PC-3 (cell line): ENCODE measurements around the gene MCTP2. TPM values are rescaled to one million over a fixed set of nuclear protein-coding genes. Genes with fewer than 3 reads are reported as not detected.

Experiments
- ATAC-seq: fragments of 200-7000 bp; cut with Tn5 transposase; 2 replicates; pipeline ENCODE4 v1.9.1; 2020; ENCODE audit warnings: mild to moderate bottlenecking, moderate library complexity
- BruUV-seq: library from RNA; stranded (reverse); fragments of 400-500 nt; replicated peaks from 2 replicates; lab custom pipeline; 2021; lab: Mats Ljungman, UMichigan
- CTCF ChIA-PET: fragments of 300-600 bp; sonication (Branson Sonifier 250); formaldehyde crosslinking; loops from one replicate; lab custom pipeline; 2022; ENCODE audit warnings: antibody characterized with exemption; lab: Charles Lee
- POLR2A ChIA-PET: fragments of 300-600 bp; sonication (Branson Sonifier 250); formaldehyde crosslinking; loops from one replicate; lab custom pipeline; 2022; ENCODE audit warnings: antibody characterized with exemption; ENCODE audit not compliant: unreplicated experiment; lab: Charles Lee
- DNase-seq: peaks from one replicate; pipeline ENCODE4 v3.0.0-alpha.2; 2015
- H2AFZ ChIP-seq: fragments of 300-600 bp; sonication (generic); 2 replicates; pipeline ENCODE4 v1.6.0; 2016; ENCODE audit warnings: antibody characterized with exemption, low read length
- H3F3A ChIP-seq: fragments of 300-600 bp; sonication (generic); one replicate; pipeline ENCODE4 v1.6.0; 2017; ENCODE audit warnings: antibody characterized with exemption, low read length, control low read depth, mild to moderate bottlenecking; ENCODE audit not compliant: unreplicated experiment
- H3K27ac ChIP-seq: fragments of 300-600 bp; sonication (generic); 2 replicates; pipeline ENCODE4 v1.5.1; 2016; ENCODE audit warnings: mild to moderate bottlenecking, low read length
- H3K27me3 ChIP-seq: fragments of 300-600 bp; sonication (generic); 2 replicates; pipeline ENCODE4 v1.6.1; 2016; ENCODE audit warnings: low read length, mixed read lengths
- H3K36me3 ChIP-seq: fragments of 300-600 bp; sonication (generic); 2 replicates; pipeline ENCODE4 v1.6.1; 2016; ENCODE audit warnings: low read depth, mixed run types, low read length, mixed read lengths
- H3K4me1 ChIP-seq: fragments of 300-600 bp; sonication (generic); 2 replicates; pipeline ENCODE4 v1.5.1; 2016; ENCODE audit warnings: low read length; ENCODE audit not compliant: insufficient read depth
- H3K4me2 ChIP-seq: fragments of 300-600 bp; sonication (generic); 2 replicates; pipeline ENCODE4 v1.6.0; 2016; ENCODE audit warnings: low read length
- H3K4me3 ChIP-seq: fragments of 300-600 bp; sonication (generic); 2 replicates; pipeline ENCODE4 v1.5.1; 2016; ENCODE audit warnings: mild to moderate bottlenecking, low read length, mixed read lengths
- H3K79me2 ChIP-seq: fragments of 300-600 bp; sonication (generic); 2 replicates; pipeline ENCODE4 v1.6.1; 2017; ENCODE audit warnings: low read length, mixed read lengths
- H3K9ac ChIP-seq: fragments of 300-600 bp; sonication (generic); 2 replicates; pipeline ENCODE4 v1.6.0; 2016; ENCODE audit warnings: mild to moderate bottlenecking, low read length
- H3K9me2 ChIP-seq: fragments of 300-600 bp; sonication (generic); replicated peaks from 2 replicates; pipeline ENCODE4 v1.6.1; 2016; ENCODE audit warnings: mixed run types, low read length, mixed read lengths
- H3K9me3 ChIP-seq: fragments of 300-600 bp; sonication (generic); 2 replicates; pipeline ENCODE4 v1.6.1; 2016; ENCODE audit warnings: low read length, mixed read lengths
- H4K20me1 ChIP-seq: fragments of 300-600 bp; sonication (generic); 2 replicates; pipeline ENCODE4 v1.6.1; 2016; ENCODE audit warnings: low read length, mixed read lengths
- EZH2 ChIP-seq: fragments of 300-600 bp; sonication (generic); IDR thresholded peaks from one replicate; pipeline ENCODE4 v1.6.1; 2017; ENCODE audit warnings: antibody characterized with exemption, mild to moderate bottlenecking, low read length; ENCODE audit not compliant: unreplicated experiment
- EZH2phosphoT487 ChIP-seq: fragments of 300-600 bp; sonication (generic); IDR thresholded peaks from 2 replicates; pipeline ENCODE4 v1.6.1; 2018; ENCODE audit warnings: mild to moderate bottlenecking, antibody characterized with exemption, low read length, borderline replicate concordance
- intact Hi-C: fragments of 100-400 bp; cut with micrococcal nuclease; formaldehyde crosslinking; loops from 2 replicates; pipeline ENCODE4 v1.9.0; 2023
- total RNA-seq: library from RNA; depleted of rRNA; stranded (reverse); fragments of >200 nt; gene quantifications from 2 replicates; pipeline ENCODE4 v1.2.3, GENCODE V29; 2014
- TF ChIP-seq, protein P1 (sequence below): fragments of 300-600 bp; sonication (generic); conservative IDR thresholded peaks from 2 replicates; pipeline ENCODE4 v1.5.1; 2017; ENCODE audit warnings: antibody characterized with exemption, low read depth, mild to moderate bottlenecking, low read length

MCTP2 gene
- total RNA-seq, 1 experiment from 2014 or later: 6.2 TPM

DNA sequence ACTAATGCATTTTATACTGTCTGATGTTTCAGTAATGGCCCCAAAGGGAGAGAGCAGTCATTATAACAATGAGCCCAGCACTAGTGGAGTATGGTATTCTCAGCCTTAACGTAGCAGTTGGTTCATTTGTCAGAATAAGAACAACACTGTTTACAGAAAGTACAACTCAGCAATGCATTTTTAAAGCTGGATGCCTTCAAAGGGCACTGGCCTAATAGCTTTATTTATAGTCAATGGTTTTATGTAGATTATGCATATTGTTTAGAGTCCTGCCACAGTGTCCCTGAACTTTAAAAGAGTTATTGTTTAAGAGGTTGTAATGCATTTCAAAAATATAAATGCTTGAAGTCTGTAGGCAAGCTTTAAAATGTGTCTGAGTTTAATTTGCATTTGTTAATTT, 211.1 kb downstream of the MCTP2 start:
- BruUV-seq: no TSS peak
- H3K4me2 ChIP-seq: no peak overlapping the region
- no peaks in the 10 kb centered on the region for H3K9me3 ChIP-seq
- H3K36me3 ChIP-seq: no peaks in the 10 kb centered on the region
- H2AFZ ChIP-seq: no peak overlapping the region
- ATAC-seq (no peak), DNase-seq (no peak)
- no peaks in the 10 kb centered on the region for H3K79me2 ChIP-seq
- intact Hi-C loops: no loop called here
- H3K9me2 ChIP-seq: no peaks in the 10 kb centered on the region
- no peak for TF ChIP-seq EZH2
- no peak for TF ChIP-seq EZH2phosphoT487
- TF ChIP-seq, protein P1, sequence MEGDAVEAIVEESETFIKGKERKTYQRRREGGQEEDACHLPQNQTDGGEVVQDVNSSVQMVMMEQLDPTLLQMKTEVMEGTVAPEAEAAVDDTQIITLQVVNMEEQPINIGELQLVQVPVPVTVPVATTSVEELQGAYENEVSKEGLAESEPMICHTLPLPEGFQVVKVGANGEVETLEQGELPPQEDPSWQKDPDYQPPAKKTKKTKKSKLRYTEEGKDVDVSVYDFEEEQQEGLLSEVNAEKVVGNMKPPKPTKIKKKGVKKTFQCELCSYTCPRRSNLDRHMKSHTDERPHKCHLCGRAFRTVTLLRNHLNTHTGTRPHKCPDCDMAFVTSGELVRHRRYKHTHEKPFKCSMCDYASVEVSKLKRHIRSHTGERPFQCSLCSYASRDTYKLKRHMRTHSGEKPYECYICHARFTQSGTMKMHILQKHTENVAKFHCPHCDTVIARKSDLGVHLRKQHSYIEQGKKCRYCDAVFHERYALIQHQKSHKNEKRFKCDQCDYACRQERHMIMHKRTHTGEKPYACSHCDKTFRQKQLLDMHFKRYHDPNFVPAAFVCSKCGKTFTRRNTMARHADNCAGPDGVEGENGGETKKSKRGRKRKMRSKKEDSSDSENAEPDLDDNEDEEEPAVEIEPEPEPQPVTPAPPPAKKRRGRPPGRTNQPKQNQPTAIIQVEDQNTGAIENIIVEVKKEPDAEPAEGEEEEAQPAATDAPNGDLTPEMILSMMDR: no peak
- CTCF ChIA-PET: no interaction called here
- H3F3A ChIP-seq: no peaks in the 10 kb centered on the region
- no peaks in the 10 kb centered on the region for H4K20me1 ChIP-seq
- H3K27ac ChIP-seq: no peak overlapping the region
- no peak overlapping the region for H3K9ac ChIP-seq
- no peak overlapping the region for H3K4me3 ChIP-seq
- POLR2A ChIA-PET: no interaction called here
- H3K27me3 ChIP-seq: no peaks in the 10 kb centered on the region
- no peaks in the 10 kb centered on the region for H3K4me1 ChIP-seq

DNA sequence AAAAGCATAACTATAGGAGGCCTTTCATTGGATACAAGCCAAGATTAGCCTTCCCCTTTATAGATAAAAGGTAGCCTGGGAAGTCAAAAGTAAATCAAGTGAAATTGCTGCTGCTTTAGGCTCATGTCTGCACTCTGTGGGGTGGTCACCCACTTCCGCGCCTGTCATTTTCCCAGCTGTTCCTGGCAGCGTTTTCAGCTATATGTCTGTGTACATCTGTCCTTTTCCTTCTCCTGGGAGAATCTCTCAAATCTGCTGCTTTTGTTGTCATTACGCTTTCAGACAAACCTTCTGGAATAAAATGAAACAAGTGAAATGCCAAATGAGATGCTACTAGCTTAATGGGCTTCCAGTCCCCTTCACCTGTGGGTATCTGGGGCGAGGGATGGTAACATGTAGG, 211.8 kb downstream of the MCTP2 start:
- DNase-seq: no peak
- Histone ChIP-seq H3K79me2 (no peaks in the 10 kb centered on the region), H3K36me3 (no peaks in the 10 kb centered on the region), H3F3A (no peaks in the 10 kb centered on the region), H3K4me1 (no peaks in the 10 kb centered on the region), H3K4me3 (no peak overlapping the region), H2AFZ (no peak overlapping the region), H3K9ac (no peak overlapping the region), H3K27me3 (no peaks in the 10 kb centered on the region), H3K9me2 (no peaks in the 10 kb centered on the region), H4K20me1 (no peaks in the 10 kb centered on the region), H3K4me2 (no peak overlapping the region), H3K9me3 (no peaks in the 10 kb centered on the region), H3K27ac (no peak overlapping the region)
- intact Hi-C loops: no loop called here
- ChIA-PET CTCF (no interaction called here), POLR2A (no interaction called here)
- BruUV-seq: no TSS peak
- ATAC-seq: no peak
- TF ChIP-seq, protein P1: no peak
- TF ChIP-seq EZH2phosphoT487 (no peak), EZH2 (no peak)

DNA sequence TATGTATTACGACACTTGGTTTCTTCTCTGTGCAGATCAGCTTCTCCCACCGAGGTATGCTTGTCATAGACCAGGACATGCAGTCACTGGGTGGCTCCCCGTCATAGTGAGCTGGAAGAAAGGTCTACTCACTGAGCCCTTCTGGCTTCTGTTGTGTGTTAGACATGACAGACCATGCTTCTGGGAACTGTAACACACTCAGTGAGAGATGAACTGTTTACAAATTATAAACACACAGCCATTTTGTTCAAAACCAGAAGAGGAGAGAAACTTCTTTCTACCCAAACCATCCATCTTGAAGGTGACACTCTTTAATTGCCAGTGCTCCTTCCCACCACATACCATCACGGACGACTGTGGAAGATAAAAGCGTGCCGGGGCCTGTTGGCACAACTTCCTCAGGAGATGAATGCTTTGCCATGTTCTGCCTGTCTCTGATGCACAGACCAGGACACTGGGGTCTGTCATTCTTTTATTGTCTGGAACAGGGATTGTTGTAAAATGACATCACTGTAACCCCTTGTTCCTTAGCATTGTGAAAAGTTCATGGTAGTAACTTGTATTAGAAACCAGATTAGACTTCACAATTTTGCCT, 214.3 kb downstream of the MCTP2 start:
- no peaks in the 10 kb centered on the region for H3K36me3 ChIP-seq
- POLR2A ChIA-PET: no interaction called here
- no peak for ATAC-seq
- no peaks in the 10 kb centered on the region for H3K9me3 ChIP-seq
- no peak overlapping the region for H3K27ac ChIP-seq
- no peaks in the 10 kb centered on the region for H3K27me3 ChIP-seq
- H3K9me2 ChIP-seq: no peaks in the 10 kb centered on the region
- H3K4me2 ChIP-seq: no peak overlapping the region
- H3K4me3 ChIP-seq: no peak overlapping the region
- no peak overlapping the region for H3K9ac ChIP-seq
- no peaks in the 10 kb centered on the region for H3K79me2 ChIP-seq
- intact Hi-C loops: no loop called here
- no TSS peak for BruUV-seq
- no peak for DNase-seq
- H4K20me1 ChIP-seq: no peaks in the 10 kb centered on the region
- H3K4me1 ChIP-seq: no peaks in the 10 kb centered on the region
- CTCF ChIA-PET: no interaction called here
- TF ChIP-seq EZH2phosphoT487: no peak
- TF ChIP-seq, protein P1: no peak
- TF ChIP-seq EZH2: no peak
- no peak overlapping the region for H2AFZ ChIP-seq
- H3F3A ChIP-seq: no peaks in the 10 kb centered on the region
